GM10248 (cell line): Measurements from ENCODE around the gene TMEM40.

Experiments
- CTCF ChIA-PET: fragments of 300-600 bp; sonication (Branson Sonifier 250); formaldehyde crosslinking; extraction: SDS; loops from one replicate; lab custom pipeline; 2021; ENCODE audit warnings: antibody characterized with exemption; lab: Yijun Ruan, JAX
- POLR2A ChIA-PET: fragments of 350-650 bp; sonication (Branson Sonifier 250); formaldehyde crosslinking; extraction: SDS; loops from one replicate; lab custom pipeline; 2020; ENCODE audit warnings: antibody characterized with exemption; lab: Yijun Ruan, JAX
- DNase-seq: peaks from one replicate; pipeline ENCODE4 v3.0.0; 2012; ENCODE audit errors: extremely low spot score
- TF ChIP-seq, protein P1 (sequence below): IDR thresholded peaks from 2 replicates; pipeline ENCODE4 v1.5.1; 2012; ENCODE audit warnings: mild to moderate bottlenecking, low read depth; ENCODE audit errors: extremely low read depth, missing control alignments, control extremely low read depth

TMEM40 gene

DNA sequence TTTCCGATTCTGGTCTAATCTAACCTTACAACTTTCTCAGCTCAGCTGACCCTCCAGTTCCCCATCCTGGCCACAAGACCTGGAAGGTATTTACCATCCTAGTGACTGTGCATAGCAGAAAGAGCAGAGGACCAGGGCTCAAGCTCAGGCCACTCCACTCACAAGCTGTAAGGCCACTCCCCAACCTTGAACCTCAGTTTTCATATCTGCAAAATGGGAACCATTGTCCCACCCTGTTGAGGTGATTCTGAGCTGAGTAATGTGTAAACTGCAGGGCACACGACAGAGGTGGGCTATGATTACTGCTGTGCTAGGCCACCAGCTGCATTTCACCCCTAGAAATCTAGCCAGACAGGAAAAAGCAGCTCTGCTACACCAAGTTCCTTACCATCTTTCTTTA lies 21.7 kb downstream of the TMEM40 start:
- POLR2A ChIA-PET = interaction anchor here (0.5 kb wide), 1 partner anchor 17 kb away, joined by 3 read pairs; no protein-coding TSS in a partner anchor
- TF ChIP-seq, protein P1, sequence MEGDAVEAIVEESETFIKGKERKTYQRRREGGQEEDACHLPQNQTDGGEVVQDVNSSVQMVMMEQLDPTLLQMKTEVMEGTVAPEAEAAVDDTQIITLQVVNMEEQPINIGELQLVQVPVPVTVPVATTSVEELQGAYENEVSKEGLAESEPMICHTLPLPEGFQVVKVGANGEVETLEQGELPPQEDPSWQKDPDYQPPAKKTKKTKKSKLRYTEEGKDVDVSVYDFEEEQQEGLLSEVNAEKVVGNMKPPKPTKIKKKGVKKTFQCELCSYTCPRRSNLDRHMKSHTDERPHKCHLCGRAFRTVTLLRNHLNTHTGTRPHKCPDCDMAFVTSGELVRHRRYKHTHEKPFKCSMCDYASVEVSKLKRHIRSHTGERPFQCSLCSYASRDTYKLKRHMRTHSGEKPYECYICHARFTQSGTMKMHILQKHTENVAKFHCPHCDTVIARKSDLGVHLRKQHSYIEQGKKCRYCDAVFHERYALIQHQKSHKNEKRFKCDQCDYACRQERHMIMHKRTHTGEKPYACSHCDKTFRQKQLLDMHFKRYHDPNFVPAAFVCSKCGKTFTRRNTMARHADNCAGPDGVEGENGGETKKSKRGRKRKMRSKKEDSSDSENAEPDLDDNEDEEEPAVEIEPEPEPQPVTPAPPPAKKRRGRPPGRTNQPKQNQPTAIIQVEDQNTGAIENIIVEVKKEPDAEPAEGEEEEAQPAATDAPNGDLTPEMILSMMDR = no peak
- no peak for DNase-seq
- CTCF ChIA-PET = interaction anchor here (0.6 to 1.8 kb wide), 2 partner anchors 10 to 18 kb away, joined by 3 to 4 read pairs; no protein-coding TSS in a partner anchor

DNA sequence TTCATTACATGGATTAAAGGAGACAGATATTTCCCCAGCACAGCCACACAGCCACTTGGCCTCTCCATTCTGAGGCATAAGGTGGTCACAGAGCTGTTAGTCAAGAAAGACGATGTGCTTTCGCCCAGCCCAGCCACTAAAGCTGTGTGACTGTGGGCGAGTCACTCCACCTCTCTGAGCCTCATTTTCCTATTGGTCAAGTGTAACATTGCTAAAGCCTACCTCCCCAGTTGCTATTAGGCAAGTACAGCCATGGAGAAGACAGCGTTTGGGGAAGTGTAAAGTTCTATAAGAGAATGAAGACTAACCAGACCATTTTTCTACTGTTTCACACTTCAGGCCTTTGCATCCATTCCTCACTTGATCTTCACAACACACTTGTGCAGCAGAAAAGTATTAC lies 24.1 kb downstream of the TMEM40 start:
- CTCF ChIA-PET = interaction anchor here (1.0 to 1.3 kb wide), 2 partner anchors 29 to 52 kb away, joined by 3 to 4 read pairs; no protein-coding TSS in a partner anchor
- TF ChIP-seq, protein P1 = no peak
- POLR2A ChIA-PET = no interaction called here

DNA sequence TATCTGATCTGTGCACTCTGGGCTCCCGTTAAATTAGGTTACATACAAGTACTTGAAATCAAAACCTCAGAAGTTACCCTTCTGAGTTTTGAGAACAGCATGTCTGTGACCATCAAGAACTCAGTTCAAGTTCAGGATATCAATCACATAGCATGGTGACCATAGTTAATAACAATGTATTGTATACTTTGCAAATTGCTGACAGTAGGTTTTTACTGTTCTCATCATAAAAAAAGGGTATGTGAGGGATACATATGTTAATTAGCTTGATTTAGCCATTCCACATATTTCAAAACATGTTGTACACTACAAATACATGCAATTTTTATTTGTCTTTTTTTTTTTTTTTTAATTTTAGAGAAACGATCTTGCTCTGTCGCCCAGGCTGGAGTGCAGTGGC lies 25.5 kb downstream of the TMEM40 start:
- no peak for DNase-seq
- ChIA-PET CTCF (interaction anchor here (1.2 kb wide), 1 partner anchor 13 kb away, joined by 6 read pairs; no protein-coding TSS in a partner anchor), POLR2A (no interaction called here)
- TF ChIP-seq, protein P1 = no peak

More for the DNA sequence above, 24.1 kb downstream of the TMEM40 start:
- DNase-seq = no peak

DNA sequence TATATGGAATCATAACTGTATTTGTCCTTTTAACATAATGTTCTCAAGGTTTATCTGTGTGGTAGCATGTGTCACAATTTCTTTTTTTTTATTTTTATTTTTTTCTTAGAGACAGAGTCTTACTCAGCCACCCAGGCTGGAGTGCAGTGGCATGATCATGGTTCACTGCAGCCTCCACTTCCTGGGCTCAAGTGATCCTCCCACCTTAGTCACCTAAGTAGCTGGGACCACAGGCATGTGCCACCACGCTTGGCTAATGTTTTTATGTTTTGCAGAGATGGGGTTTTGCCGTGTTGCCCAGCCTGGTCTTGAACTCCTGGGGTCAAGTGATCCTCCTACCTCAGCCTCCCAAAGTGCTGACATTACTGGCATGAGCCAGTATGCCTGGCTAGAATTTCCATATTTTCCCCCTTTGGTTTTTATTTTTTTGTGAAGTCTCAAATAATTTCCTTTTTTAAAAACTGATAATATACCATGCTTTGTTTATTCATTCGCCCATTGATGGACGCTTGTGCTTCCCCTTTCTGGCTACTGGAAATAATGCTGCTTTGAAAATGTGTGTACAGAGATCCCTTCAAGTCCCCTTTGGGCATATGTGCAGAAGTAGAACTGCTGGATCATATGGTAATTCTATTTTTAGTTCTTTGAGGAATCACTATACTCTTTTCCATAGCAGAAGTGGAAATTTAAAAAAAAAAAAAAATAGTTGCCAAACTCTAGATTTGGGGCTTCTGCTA lies 28.4 kb downstream of the TMEM40 start:
- no peak for DNase-seq
- POLR2A ChIA-PET = no interaction called here
- CTCF ChIA-PET = no interaction called here
- TF ChIP-seq, protein P1 = no peak

DNA sequence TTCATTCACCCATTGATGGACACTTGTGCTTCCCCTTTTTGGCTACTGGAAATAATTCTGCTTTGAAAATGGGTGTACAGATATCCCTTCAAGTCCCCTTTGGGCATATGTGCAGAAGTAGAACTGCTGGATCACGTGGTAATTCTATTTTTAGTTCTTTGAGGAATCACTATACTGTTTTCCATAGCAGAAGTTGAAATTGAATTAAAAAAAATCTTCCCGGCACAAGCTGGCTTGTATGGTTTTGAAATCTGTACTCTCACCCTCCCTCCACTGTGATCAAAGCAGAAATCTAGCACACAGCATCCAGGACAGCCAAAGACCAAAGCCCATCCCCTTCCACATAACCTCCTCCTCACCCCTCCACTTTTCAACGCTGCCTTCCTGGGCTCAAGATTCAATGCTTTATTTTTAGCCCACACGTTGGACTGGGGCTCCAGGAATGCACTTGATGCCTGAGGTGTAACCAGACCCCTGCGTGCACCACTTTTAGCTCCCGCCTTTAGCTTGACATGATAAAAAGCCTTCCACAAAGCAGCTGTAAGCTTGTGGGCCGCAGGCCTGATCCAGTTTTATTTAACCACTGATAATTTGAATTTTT lies 29.9 kb downstream of the TMEM40 start:
- CTCF ChIA-PET = interaction anchor here (1.3 kb wide), 1 partner anchor 9 kb away, joined by 3 read pairs; no protein-coding TSS in a partner anchor

DNA sequence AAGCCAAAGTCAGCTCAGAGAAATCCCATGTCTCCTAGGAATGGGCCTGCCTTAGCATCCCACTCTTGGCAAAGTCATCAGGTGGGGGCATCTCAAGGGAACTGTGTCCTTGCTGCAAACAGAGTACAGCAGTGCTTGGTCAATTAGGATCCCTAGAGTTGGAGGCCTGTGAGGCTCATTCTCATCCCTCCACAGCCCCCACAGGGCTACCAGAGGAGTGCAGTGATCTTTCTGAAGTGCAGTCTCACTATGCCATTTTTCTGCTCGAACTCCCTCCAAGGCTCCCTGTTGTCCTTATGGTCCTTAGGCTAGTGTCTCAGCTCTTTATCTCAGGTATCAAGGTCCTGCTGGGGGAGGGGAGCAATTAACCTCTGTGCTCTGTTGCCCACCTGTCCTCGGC lies 31.1 kb downstream of the TMEM40 start:
- TF ChIP-seq, protein P1 = no peak
- DNase-seq = no peak
- ChIA-PET CTCF (interaction anchor here (0.6 kb wide), 1 partner anchor 252 kb away, joined by 3 read pairs; no protein-coding TSS in a partner anchor), POLR2A (no interaction called here)

More for the DNA sequence above, 29.9 kb downstream of the TMEM40 start:
- TF ChIP-seq, protein P1 = no peak
- POLR2A ChIA-PET = no interaction called here
- no peak for DNase-seq
